PFSK-1 (cell line): ENCODE results near the gene SLC22A14.

Experiments used
- POLR2AphosphoS5 ChIP-seq: IDR thresholded peaks from 2 replicates; pipeline ENCODE4 v1.6.1; 2012; ENCODE audit warnings: low read depth, mild to moderate bottlenecking, control low read depth, low read length, moderate library complexity
- SIN3A ChIP-seq: IDR thresholded peaks from 2 replicates; pipeline ENCODE4 v1.6.1; 2012; ENCODE audit warnings: mild to moderate bottlenecking, low read length, moderate library complexity, borderline replicate concordance; ENCODE audit not compliant: insufficient read depth
- TAF1 ChIP-seq: IDR thresholded peaks from 2 replicates; pipeline ENCODE4 v1.6.1; 2012; ENCODE audit warnings: low read length, control low read depth, borderline replicate concordance; ENCODE audit not compliant: insufficient read depth
- TF ChIP-seq, protein P1 (sequence below), 2 experiments: IDR thresholded peaks; 2 replicates each; pipeline versions ENCODE4 v1.6.1 to v1.8.0; 2011 to 2012; ENCODE audit warnings: low read depth in 2 of 2, low read length in 2 of 2, control low read depth in 1 of 2, inconsistent platforms in 1 of 2, mild to moderate bottlenecking in 1 of 2, moderate library complexity in 1 of 2; ENCODE audit not compliant: insufficient read depth in 1 of 2

- TF ChIP-seq, protein P1, sequence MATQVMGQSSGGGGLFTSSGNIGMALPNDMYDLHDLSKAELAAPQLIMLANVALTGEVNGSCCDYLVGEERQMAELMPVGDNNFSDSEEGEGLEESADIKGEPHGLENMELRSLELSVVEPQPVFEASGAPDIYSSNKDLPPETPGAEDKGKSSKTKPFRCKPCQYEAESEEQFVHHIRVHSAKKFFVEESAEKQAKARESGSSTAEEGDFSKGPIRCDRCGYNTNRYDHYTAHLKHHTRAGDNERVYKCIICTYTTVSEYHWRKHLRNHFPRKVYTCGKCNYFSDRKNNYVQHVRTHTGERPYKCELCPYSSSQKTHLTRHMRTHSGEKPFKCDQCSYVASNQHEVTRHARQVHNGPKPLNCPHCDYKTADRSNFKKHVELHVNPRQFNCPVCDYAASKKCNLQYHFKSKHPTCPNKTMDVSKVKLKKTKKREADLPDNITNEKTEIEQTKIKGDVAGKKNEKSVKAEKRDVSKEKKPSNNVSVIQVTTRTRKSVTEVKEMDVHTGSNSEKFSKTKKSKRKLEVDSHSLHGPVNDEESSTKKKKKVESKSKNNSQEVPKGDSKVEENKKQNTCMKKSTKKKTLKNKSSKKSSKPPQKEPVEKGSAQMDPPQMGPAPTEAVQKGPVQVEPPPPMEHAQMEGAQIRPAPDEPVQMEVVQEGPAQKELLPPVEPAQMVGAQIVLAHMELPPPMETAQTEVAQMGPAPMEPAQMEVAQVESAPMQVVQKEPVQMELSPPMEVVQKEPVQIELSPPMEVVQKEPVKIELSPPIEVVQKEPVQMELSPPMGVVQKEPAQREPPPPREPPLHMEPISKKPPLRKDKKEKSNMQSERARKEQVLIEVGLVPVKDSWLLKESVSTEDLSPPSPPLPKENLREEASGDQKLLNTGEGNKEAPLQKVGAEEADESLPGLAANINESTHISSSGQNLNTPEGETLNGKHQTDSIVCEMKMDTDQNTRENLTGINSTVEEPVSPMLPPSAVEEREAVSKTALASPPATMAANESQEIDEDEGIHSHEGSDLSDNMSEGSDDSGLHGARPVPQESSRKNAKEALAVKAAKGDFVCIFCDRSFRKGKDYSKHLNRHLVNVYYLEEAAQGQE (IDR thresholded peaks at IDR 0.05; ENCODE audit: insufficient read depth in 1 of 2, low read depth in 2 of 2, low read length in 2 of 2): no peak
- no peak for TF ChIP-seq POLR2AphosphoS5
- TF ChIP-seq TAF1: no peak
- no peak for TF ChIP-seq SIN3A
Observed at GRCh38 chr3:38278841-38279240, 3.3 kb upstream of the SLC22A14 start.
